ENCODE data around the gene RPA3.
"Not testable (repeated sequence)": the region's sequence is repeated elsewhere in the genome, so short reads cannot be mapped to it uniquely, and the experiment has no call there.

RPA3 gene

GRCh38 chr7:7688310-7688709, 30.1 kb downstream of the RPA3 start:
- no peak for DNase-seq

- no peak for DNase-seq
These were observed 30.6 kb downstream of the RPA3 start for GRCh38 chr7:7687800-7688199.

GRCh38 chr7:7686811-7687508, 31.4 kb downstream of the RPA3 start:
- DNase-seq: no peak

GRCh38 chr7:7682861-7683260, 35.5 kb downstream of the RPA3 start:
- no peak for DNase-seq

GRCh38 chr7:7681936-7682329, 36.5 kb downstream of the RPA3 start:
- no peak for DNase-seq

- DNase-seq: peak; percentile 71 to 74
These were observed 37.0 kb downstream of the RPA3 start for GRCh38 chr7:7681191-7681935.

- DNase-seq: peak in 1 of 2 experiments; percentile 9
These were observed 38.8 kb downstream of the RPA3 start for GRCh38 chr7:7679640-7680039.

GRCh38 chr7:7675686-7676085, 42.7 kb downstream of the RPA3 start:
- no peak for DNase-seq

- no peak for DNase-seq
These were observed 45.2 kb downstream of the RPA3 start for GRCh38 chr7:7673240-7673550.

GRCh38 chr7:7672545-7673239, 45.7 kb downstream of the RPA3 start:
- DNase-seq: no peak

GRCh38 chr7:7671361-7671760, 47.0 kb downstream of the RPA3 start:
- no peak for DNase-seq

- DNase-seq: no peak
These were observed 47.9 kb downstream of the RPA3 start for GRCh38 chr7:7670490-7670889.

GRCh38 chr7:7668706-7669105, 49.7 kb downstream of the RPA3 start:
- no peak for DNase-seq

- no peak for DNase-seq
These were observed 51.2 kb downstream of the RPA3 start for GRCh38 chr7:7667187-7667586.

- DNase-seq: no peak
These were observed 53.4 kb downstream of the RPA3 start for GRCh38 chr7:7665031-7665430.

- no peak for DNase-seq
These were observed 54.1 kb downstream of the RPA3 start for GRCh38 chr7:7664291-7664690.

GRCh38 chr7:7662527-7662926, 55.9 kb downstream of the RPA3 start:
- peak; percentile 48 to 61 for DNase-seq

GRCh38 chr7:7656459-7656858, 61.9 kb downstream of the RPA3 start:
- DNase-seq: not testable (repeated sequence)

GRCh38 chr7:7654964-7655715, 63.3 kb downstream of the RPA3 start:
- DNase-seq: no peak

- DNase-seq: peak; percentile 10 to 31
These were observed 64.7 kb downstream of the RPA3 start for GRCh38 chr7:7653593-7654187.

- no peak for DNase-seq
These were observed 65.4 kb downstream of the RPA3 start for GRCh38 chr7:7652798-7653540.

GRCh38 chr7:7651479-7651878, 66.9 kb downstream of the RPA3 start:
- no peak for DNase-seq

All from SHP77 (cell line).